ENCODE measurements around the gene BACH2.
A peak's percentile ranks its signal among the peaks of the same experiment; 100 is the strongest.

The BACH2 gene

DNA sequence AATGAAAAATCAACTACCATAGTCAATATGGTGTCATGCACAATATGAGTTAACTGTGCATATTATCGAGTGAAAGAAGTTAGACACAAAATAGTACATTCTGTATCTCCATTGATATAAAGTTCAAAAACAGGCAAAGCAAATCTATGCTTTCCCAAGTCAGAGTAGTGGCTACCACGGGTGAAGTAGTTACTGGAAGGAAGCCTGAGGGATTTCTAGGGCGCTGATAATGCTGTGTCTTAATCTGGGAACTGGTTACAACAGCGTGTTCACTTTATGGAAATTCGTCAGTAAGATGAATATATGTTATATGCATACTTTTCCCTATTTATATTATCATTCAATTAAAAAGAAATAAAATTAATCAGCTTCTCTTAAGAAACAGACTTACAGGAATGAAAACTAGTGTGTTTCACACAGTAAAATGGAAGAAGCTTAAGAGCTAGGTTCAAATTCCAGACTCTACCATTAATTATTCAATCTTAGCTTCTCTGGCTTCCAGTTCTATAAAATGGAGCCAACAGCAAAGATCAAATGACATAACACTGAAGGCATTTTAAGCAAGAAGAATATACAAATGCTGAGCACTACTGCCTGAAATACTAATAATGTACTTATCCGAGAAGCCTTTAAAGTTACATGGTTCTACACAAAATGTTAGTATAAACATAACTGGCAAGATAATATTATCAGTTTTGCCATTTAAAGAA is 19.2 kb downstream of the BACH2 start:
- no peak for DNase-seq (ENCODE audit: low spot score)

DNA sequence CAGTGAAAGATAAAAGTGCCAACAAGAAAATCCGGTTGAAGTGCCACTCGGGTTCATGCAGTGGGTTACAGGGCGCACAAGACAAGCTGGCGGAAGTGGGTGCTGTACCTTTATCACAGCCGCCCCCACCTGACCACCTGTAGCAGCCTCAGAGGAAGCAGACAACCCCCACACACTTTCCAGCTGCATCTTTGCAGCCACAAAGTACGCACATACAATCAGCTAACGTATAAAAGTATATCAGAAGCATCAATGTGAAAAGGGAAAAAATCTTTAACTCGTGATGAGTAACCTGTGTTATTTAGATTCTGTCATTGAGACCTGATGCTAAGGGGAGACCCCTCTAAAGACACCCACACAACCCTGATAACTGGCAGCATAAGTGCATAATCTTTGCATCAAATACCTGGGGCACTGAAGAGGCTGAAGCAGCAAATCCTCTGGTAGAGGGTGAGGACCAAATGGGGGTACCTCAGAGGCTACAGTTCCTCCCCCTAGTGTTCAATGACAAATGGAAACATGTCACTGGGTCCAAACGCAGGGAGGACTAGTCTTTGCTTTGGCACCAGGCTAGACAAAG is 22.1 kb downstream of the BACH2 start:
- DNase-seq (ENCODE audit: low spot score), result no peak

DNA sequence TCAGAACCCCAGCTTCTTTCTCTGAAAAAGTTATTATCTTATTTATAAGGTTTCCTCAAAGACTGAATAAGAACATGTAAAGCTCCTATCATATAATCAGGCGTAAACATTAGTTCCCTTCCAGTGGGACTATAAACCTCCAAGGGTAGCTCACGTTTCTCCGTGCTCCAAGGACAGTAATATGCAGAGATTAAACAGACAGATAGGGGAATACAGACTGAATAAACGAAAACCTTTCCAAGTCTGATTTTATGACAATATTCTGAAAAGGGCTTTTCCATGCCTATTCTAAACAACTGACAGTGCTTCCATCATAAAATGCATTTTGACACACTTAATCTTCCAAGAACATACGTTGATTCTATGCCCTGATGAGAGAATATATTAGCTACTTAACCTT is 22.8 kb downstream of the BACH2 start:
- no peak for DNase-seq (ENCODE audit: low spot score)

DNA sequence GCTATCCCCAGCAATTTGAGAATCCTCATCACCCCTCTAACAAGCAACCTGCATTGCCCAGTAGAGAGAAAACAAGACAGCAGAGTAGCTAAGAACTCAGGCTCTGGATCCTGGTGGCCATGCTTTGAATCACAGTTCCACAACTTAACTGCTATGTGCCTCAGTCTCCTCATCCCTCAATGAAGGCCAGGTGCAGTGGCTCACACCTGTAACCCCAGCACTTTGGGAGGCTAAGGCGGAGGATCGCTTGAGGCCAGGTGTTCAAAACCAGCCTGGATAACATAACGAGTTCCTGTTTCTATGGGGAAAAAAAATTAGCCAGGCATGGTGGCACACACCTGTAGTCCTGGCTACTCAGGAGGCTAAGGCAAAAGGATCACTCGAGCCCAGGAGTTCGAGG is 23.7 kb downstream of the BACH2 start:
- DNase-seq (ENCODE audit: low spot score), result no peak

DNA sequence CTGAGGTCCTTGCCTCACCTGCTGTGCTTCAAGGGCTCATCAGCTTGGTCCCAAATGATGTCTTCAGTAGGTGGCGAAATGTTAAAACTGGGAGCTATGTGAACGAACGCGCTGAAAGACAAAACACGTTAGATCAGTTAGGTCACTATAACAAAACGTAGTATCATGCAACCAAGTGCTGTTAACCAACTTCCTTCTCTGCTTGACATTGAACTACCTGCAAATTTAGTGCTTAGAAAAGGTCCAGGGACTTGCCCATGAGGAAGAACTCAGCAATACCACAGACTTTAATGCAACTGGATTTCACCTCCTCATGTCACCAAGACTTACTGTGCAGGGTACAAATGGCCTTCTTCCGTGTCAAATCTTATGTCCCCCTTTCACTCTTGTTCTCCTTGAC is 24.8 kb downstream of the BACH2 start:
- DNase-seq (ENCODE audit: low spot score), result no peak

DNA sequence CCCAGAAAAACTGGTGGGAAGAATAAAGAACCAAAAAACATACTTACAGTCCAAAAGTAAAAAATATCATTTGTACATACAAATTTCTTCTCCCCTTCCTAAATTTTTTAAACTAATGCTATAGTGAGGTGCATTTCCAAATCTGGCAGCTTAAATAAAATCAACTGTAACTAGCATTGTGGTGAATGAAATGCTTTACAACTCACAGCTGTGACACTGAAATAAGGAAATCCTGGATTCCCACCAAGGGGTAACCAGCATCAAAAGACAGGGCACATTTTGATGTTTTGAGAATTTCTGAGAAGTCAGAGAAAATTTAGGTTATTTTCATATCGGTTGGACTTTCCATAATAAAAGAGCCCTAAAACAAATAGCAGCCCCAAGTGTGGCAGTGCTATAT is 27.3 kb downstream of the BACH2 start:
- no peak for DNase-seq (ENCODE audit: low spot score)

DNA sequence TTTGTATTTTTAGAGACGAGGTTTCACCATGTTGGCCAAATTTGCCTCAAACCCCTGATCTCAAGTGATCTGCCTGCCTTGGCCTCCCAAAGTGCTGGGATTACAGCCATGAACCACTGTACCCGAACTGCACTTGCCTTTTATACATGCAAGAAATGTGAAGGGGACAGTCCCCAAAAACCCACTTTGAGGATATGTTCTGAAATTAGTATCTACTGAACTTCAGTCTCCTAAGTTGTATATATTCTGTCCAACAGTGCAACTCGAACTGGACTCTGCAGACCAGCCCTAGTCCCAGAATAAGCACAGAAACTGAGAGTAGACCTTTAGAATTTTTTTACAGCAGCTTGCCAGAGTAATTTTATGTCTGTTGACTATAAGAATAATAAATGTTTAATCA is 28.5 kb downstream of the BACH2 start:
- no peak for DNase-seq (ENCODE audit: low spot score)

DNA sequence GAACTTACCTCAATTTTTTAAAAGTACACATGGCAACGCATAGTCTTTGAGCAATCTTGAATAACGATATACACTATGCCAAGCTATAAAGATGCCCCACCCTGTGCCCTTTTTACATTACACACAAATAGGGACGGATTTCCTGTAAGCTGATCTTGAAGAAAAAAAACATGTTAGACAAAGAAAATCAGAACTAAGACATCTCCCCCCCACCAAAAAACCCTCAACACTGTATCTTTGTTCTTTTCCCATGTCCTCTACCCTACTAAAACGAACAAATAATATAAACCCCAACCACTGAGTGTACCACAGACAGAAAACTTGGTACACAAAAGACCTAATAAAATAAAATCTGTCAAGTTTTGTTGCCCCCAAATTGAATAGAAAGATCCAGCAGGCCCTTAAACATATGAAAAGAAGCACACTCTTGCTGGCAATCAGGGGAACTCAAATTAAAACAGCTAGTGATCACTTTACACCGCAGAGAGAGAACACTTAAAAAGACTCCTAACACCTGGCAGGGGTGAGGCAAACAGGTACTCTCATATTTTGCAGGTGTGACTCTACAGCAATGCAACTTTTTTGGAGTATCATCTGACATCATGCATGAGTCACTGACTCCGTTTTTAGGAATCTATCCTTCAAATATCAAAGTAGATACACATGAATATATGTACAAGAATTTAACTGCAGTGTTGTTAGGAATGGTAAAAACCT is 29.6 kb downstream of the BACH2 start:
- no peak for DNase-seq (ENCODE audit: low spot score)

DNA sequence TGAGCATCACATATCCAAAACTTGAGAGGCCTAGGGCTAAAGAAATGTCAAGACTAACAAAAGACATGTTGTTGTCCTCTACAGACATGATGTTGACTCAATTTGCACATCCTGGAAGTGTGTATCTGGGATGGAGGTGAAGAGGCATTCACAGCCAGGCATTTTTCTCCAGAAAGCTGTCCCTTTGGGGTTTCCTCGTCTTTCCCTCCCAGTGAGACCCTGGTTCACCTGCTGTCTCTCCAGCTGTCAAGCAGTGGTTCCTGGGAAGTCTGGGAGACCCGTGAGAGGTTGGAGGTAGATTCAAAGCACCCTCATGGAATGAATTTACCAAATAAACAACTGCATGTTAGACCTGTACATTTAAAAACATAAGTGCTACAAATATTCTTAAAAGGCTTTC is 32.1 kb downstream of the BACH2 start:
- no peak for DNase-seq (ENCODE audit: low spot score)

DNA sequence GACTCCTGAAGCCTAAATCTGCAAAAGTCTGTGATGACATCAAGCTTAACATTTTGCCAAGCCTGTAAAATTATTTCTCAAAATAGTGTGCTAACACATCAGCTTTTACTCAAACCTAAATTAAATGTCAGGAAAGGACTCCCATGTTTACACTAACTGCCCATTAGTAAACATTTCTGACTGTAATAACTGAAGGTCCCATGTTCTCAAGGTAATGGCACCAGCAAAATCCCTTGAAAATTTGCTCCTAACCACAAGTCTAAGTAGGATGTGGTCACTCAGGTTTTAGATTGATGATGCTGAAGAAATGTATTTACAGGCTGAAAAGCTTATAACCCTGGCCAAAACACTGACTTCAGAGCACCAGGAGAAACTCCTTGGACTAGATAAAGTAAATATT is 33.0 kb downstream of the BACH2 start:
- no peak for DNase-seq (ENCODE audit: low spot score)

DNA sequence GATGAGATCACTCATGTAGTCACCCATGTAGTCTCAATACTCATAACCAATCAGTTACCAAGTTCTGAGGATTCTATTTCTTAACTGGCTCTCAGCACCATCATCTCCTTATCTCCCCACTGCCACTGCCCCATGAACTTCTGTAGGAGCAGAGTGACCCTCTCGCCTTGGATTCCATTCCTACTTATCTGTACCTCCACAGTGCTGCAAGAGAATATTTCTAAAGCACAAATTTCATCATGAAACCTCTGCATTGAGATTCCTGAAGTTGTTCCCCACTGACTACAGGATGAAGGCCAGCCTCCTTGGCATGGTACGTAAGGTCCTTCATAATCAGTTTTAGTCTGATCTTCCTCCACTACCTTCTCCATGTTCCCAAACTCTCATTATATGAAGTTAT is 34.8 kb downstream of the BACH2 start:
- DNase-seq (ENCODE audit: low spot score), result no peak

DNA sequence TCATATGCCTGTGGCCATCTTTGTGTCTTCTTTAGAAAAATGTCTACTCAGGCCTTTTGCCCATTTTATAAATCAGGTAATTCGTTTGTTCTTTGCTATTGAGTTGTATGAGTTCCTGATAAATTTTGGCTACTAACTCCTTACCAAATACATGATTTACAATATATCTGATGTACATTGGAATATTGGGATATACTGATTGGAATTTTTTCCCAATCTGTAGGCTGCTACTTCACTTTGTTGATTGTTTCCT is 39.2 kb downstream of the BACH2 start:
- DNase-seq (ENCODE audit: low spot score), result no peak

DNA sequence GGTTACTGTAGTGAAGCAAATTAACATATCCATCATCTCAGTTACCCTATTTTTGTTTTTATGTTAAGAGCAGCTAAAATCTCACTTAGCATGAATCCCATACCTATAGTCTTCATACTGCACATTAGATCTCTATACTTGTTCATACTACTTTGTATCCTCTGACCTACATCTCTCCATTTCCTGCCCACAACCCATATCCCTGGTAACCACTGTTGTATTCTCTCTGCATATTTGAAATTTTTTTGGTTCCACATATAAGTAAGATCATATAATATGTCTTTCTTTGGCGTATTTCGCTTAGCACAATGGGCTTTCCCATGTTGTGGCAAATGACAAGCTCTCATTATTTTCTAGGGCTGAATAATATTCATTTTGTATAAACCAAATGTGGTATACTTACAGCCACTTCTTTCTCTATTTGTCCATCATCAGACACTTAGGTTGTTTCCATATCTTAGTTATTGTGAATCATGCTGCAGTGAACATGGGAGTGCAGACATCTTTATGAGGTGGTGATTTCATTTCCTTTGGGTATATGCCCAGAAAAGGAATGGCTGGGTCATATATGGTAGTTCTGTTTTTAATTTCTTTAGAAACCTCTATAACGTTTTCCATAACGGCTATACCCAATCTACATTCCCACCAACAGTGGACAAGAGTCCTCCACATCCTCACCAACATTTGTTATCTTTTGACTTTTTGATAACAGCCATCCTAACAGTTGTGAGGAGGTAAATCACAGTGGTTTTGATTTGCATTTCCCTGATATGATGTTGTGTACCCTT is 39.8 kb downstream of the BACH2 start:
- DNase-seq (ENCODE audit: low spot score), result peak; percentile 4

DNA sequence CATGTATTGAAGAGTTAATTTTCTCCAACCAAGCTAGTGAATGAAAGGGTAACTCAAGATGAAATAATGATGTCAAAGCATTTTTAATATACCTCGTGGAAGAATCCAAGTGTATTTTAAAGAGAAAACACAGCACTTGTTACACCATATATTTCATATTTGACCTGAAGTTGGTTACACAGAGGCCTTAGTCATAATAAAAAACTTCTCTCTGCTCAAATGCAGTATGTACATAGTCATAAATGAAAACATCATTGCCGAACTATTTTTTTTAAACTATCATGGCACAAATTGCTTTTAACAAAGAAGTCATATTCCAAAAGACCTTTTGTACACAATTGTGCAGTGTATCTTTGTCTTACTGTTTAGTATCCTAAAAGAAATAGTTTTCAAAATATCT is 43.0 kb downstream of the BACH2 start:
- no peak for DNase-seq (ENCODE audit: low spot score)

DNA sequence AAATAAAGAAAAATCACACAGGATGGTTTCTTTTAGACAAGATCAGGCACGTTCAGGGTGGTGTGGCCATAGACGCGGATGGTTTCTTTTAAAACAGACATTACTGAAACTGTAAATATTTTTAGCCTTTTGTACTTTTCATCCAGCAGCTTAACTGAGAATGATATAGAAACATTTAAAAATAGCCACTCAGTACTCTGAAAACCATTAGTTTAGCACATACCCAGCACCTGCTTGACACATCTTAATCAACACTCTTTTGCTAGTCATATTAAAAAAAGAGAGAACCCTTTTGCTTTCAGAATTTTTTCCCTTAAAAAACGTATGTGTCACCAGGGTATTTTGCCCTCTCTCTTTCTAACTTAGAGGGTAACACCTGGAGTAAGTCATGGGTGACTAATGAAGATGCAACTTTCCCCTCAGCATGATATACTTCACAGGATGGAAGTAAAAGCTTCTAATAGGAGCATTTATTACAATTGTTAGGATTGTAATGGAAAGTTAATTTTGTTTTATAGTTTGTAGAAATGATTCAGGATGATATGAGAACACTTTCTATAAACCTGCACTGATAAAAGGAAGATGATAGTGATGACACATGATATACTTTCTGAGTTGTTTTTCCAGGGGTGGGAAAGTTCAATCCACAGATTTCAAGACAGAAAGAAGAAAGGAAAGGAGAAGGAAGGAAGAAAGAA is 45.2 kb downstream of the BACH2 start:
- no peak for DNase-seq (ENCODE audit: low spot score)

DNA sequence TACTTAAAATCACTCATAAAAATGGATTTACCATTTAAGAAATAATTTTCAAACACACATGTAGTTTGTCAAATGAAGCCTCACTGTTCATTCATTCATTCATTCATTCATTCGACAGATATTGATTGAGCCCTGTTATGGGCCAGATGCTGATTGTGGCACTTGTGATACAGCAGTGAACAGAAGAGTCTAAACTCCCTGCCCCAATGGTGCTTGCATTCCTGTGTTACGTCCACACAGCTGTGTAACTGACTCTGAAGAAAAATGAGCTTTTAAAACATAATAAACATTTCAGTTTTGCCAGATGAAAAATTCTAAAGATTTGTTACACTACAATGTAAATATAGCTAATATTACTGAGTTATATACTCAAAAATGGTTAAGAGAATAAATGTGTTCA is 46.2 kb downstream of the BACH2 start:
- DNase-seq (ENCODE audit: low spot score), result no peak

DNA sequence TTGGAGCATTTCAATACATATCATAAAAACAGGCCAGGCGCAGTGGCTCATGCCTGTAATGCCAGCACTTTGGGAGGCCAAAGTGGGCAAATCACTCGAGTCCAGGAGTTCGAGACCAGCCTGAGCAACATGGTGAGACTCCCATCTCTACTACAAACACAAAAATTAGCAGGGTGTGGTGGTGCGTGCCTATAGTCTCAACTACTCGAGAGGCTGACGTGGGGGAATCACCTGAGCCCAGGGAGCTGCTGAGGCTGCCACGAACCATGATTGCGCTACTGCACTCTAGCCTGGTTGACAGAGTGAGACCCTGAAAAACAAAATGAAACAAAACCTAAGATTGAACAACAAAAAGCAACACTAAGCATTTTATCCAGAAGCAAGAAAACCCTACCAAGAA is 47.2 kb downstream of the BACH2 start:
- no peak for DNase-seq (ENCODE audit: low spot score)

DNA sequence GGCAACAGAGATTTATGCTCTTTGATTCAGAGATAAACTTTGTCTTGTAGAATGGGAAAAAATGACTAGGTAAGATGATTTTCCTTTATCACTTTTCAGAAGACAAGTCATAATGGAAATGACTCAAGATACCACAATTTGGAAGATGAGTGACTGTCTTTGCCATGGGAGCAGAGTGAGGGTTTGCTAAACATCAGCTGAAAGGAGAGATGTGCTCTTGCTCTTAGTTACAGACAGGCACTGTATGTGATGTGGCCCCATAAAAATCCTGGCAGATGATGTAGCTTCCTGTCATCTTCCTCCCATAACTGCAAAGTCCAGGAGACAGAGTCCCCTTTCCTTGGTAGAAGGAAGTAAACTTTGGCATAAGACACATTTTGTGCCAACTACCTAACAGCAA is 47.6 kb downstream of the BACH2 start:
- DNase-seq (ENCODE audit: low spot score), result peak; percentile 26

DNA sequence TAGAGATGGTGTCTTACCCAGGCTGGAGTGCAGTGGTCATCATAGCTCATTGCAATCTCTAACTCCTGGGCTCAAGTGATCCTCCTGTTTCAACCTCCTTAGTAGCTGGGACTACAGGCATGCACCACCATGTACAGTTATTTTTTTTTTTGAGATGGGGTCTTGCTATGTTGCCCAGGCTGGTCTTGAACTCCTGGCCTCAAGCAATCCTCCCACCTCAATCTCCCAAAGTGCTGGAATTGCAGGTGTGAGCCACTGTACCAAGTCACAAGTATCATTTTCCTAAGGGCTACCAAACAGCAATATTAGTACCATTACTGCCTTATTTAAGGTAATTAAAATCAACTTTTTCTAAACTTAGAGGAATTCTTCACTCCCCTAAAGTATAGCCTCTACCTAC is 49.4 kb downstream of the BACH2 start:
- DNase-seq (ENCODE audit: low spot score), result no peak

DNA sequence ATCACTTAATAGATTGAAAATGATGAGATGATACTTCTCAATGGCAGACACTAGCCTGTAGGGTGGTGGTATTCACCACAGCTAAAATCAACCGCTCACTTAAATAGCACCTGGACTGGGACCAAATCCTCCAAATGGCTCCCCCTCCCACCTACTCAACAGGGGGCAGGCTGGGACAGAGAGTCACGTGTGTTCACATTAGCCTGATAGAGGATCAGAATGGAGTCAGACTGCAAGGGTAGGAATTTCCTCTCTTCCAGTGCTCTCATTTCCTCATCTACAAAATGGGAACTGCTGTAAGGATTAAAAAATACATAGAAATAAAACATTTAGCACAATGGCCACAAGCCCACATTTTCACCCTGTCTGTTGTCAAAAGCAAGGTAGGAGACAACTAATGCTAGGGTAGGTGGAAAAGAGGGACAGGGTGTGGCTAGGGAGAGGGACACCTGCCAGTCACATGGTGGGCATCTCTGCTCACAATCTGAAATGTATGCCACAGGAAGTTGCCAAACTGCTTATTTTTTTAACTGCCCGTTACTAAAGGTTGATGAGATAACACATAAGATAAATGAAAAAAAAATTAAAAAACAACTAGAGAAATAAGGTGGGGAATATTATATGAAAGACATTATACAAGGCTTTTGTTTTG is 55.3 kb downstream of the BACH2 start:
- no peak for DNase-seq (ENCODE audit: low spot score)

DNA sequence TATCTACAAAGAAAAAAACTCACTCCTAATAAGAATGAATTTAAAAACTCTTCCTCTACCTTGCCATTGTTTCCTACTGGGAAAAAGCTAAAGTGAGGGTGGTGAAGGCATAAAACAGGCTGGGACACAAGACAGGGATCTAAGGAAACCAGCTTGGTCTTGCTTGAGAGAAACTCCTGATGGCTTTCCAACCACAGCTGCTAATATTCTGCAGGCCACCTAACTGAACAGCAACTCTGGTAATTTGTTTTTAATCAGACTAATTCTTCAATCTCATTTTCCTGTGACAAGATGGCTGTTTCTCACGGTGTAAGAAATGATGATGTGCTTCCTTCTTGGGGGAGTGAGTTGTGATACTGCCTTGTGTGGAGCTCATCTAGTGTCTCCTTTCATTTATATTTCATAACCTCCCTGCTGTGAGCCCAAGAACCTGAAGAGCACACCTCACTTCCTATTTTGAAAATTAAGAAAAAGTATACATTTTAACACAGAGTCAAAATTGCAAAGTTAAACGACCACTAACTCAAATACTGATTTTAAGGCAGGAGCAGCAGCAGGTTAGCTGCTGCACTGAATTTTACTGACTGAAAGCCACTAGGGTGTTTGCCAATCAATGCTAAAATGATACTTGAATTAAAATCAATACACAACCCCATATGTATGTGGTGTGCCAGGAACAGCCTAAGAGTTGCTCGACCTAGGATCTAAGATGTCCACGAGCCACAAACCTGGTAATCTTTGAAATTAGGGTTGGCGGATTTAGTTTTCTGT is 58.0 kb downstream of the BACH2 start:
- no peak for DNase-seq (ENCODE audit: low spot score)
